Karpas-422 (cell line): Measurements from ENCODE around the gene MYO3A. TPM values are rescaled to one million over a fixed set of nuclear protein-coding genes. Genes with fewer than 3 reads are reported as not detected.

Experiments
- DNase-seq: peaks from one replicate; pipeline ENCODE4 v3.0.0-alpha.2; 2015
- H2AFZ ChIP-seq: fragments of 200-600 bp; sonication (generic); 2 replicates; pipeline ENCODE4 v1.6.1; 2014; ENCODE audit warnings: antibody characterized with exemption, low read length, mixed read lengths
- H3K27ac ChIP-seq: fragments of 200-600 bp; sonication (generic); 2 replicates; pipeline ENCODE4 v1.5.1; 2014; ENCODE audit warnings: mild to moderate bottlenecking, low read length, moderate library complexity
- H3K27me3 ChIP-seq: fragments of 200-600 bp; sonication (generic); 2 replicates; pipeline ENCODE4 v1.6.1; 2014; ENCODE audit warnings: low read length, mixed read lengths
- H3K36me3 ChIP-seq: fragments of 200-600 bp; sonication (generic); 2 replicates; pipeline ENCODE4 v1.6.1; 2014; ENCODE audit warnings: low read length, mixed read lengths; ENCODE audit not compliant: insufficient read depth
- H3K4me1 ChIP-seq: fragments of 200-600 bp; sonication (generic); 2 replicates; pipeline ENCODE4 v1.6.1; 2014; ENCODE audit warnings: mild to moderate bottlenecking, low read length, mixed read lengths
- H3K4me2 ChIP-seq: fragments of 200-600 bp; sonication (generic); 2 replicates; pipeline ENCODE4 v1.6.1; 2014; ENCODE audit warnings: low read length, low read depth, mild to moderate bottlenecking; ENCODE audit not compliant: poor library complexity, severe bottlenecking
- H3K4me3 ChIP-seq: fragments of 200-600 bp; sonication (generic); 2 replicates; pipeline ENCODE4 v1.5.1; 2014; ENCODE audit warnings: mild to moderate bottlenecking, antibody characterized with exemption, low read length, mixed read lengths
- H3K79me2 ChIP-seq: fragments of 200-600 bp; sonication (generic); 2 replicates; pipeline ENCODE4 v1.6.1; 2014; ENCODE audit warnings: mild to moderate bottlenecking, low read length, mixed read lengths
- H3K9ac ChIP-seq: fragments of 200-600 bp; sonication (generic); 2 replicates; pipeline ENCODE4 v1.6.0; 2014; ENCODE audit warnings: low read length
- H3K9me2 ChIP-seq: fragments of 200-600 bp; sonication (generic), shearing (Covaris generic); replicated peaks from 2 replicates; pipeline ENCODE4 v1.6.0; 2014; ENCODE audit warnings: mild to moderate bottlenecking, low read length, moderate library complexity; ENCODE audit not compliant: insufficient read depth
- H3K9me3 ChIP-seq: fragments of 300-700, 200-600 bp; sonication (generic); 2 replicates; pipeline ENCODE4 v1.6.1; 2014; ENCODE audit warnings: low read length, mixed read lengths
- H4K20me1 ChIP-seq: fragments of 200-600 bp; sonication (generic); 2 replicates; pipeline ENCODE4 v1.6.1; 2014; ENCODE audit warnings: mild to moderate bottlenecking, antibody characterized with exemption, low read length, low read depth; ENCODE audit not compliant: insufficient read depth
- total RNA-seq: library from RNA; depleted of rRNA; stranded (reverse); fragments of >200 nt; shearing (Covaris generic); gene quantifications from 2 replicates; pipeline ENCODE4 v1.2.3, GENCODE V29; 2014; ENCODE audit warnings: low replicate concordance

MYO3A gene
- total RNA-seq, 1 experiment from 2014 or later, result not detected

DNA sequence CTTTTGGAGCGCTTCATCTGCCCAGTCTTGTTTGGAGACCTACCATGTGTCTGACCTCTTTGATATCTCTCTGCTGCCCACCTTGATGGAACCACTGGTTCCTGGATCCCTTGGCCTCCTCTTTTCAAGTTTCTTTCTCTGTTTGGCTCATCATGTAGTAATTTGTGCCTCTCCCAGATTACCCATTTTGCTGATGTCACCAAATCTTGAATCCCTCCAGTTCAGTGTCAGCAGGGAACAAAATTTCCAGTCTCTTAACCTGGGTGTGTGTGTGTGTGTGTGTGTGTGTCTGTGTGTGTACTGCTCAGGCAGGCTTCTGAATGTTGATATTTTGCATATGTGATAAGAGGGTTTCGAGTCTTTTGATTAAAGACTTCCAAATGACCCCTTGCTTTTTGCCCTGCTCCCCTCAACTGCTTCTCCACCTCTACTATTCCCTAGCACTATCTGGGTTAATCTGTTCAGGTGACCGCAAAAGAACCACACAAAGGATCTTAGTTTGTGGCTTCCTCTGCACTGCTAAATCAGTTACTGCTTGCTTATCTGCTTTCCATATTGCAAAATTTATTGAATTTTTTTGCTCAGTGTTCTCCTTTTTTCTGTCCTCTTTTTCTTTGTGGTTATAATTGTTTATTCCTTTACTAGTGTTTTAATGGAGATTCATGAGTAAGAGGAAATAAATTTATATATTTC is 25.7 kb downstream of the MYO3A start:
- no peak overlapping the region for H3K4me2 ChIP-seq
- no peaks in the 10 kb centered on the region for H3K9me3 ChIP-seq
- H3K27ac ChIP-seq, result no peak overlapping the region
- no peaks in the 10 kb centered on the region for H3K79me2 ChIP-seq
- H3K4me3 ChIP-seq, result no peak overlapping the region
- no peaks in the 10 kb centered on the region for H3K9me2 ChIP-seq
- H3K27me3 ChIP-seq, result 0 out of 2 replicates have a peak, but pooled peaks cover 2% of the 10 kb centered on the region
- H3K36me3 ChIP-seq, result no peaks in the 10 kb centered on the region
- no peak overlapping the region for H2AFZ ChIP-seq
- no peaks in the 10 kb centered on the region for H3K4me1 ChIP-seq
- H4K20me1 ChIP-seq, result no peaks in the 10 kb centered on the region
- no peak overlapping the region for H3K9ac ChIP-seq
- DNase-seq, result no peak

GRCh38 chr10:25965584-25965983 is 31.6 kb downstream of the MYO3A start:
- Histone ChIP-seq H3K9ac (no peak overlapping the region), H4K20me1 (no peaks in the 10 kb centered on the region), H3K36me3 (no peaks in the 10 kb centered on the region), H2AFZ (no peak overlapping the region), H3K4me2 (no peak overlapping the region), H3K79me2 (no peaks in the 10 kb centered on the region), H3K9me3 (no peaks in the 10 kb centered on the region), H3K4me3 (no peak overlapping the region), H3K9me2 (no peaks in the 10 kb centered on the region), H3K4me1 (no peaks in the 10 kb centered on the region), H3K27me3 (no peaks in the 10 kb centered on the region), H3K27ac (no peak overlapping the region)
- DNase-seq, result no peak

GRCh38 chr10:25966844-25967243 is 32.8 kb downstream of the MYO3A start:
- H3K4me3 ChIP-seq, result no peak overlapping the region
- no peak overlapping the region for H2AFZ ChIP-seq
- H4K20me1 ChIP-seq, result no peaks in the 10 kb centered on the region
- no peak overlapping the region for H3K9ac ChIP-seq
- H3K27me3 ChIP-seq, result no peaks in the 10 kb centered on the region
- no peak overlapping the region for H3K4me2 ChIP-seq
- DNase-seq, result no peak
- H3K9me2 ChIP-seq, result no peaks in the 10 kb centered on the region
- no peaks in the 10 kb centered on the region for H3K4me1 ChIP-seq
- H3K27ac ChIP-seq, result no peak overlapping the region
- no peaks in the 10 kb centered on the region for H3K36me3 ChIP-seq
- no peaks in the 10 kb centered on the region for H3K79me2 ChIP-seq
- H3K9me3 ChIP-seq, result no peaks in the 10 kb centered on the region

GRCh38 chr10:25972631-25973030 is 38.6 kb downstream of the MYO3A start:
- H4K20me1 ChIP-seq, result no peaks in the 10 kb centered on the region
- no peaks in the 10 kb centered on the region for H3K27me3 ChIP-seq
- no peak overlapping the region for H3K9ac ChIP-seq
- H3K36me3 ChIP-seq, result no peaks in the 10 kb centered on the region
- H3K79me2 ChIP-seq, result no peaks in the 10 kb centered on the region
- no peak overlapping the region for H3K27ac ChIP-seq
- no peak overlapping the region for H3K4me2 ChIP-seq
- no peak overlapping the region for H2AFZ ChIP-seq
- H3K4me3 ChIP-seq, result no peak overlapping the region
- no peaks in the 10 kb centered on the region for H3K4me1 ChIP-seq
- H3K9me3 ChIP-seq, result no peaks in the 10 kb centered on the region
- H3K9me2 ChIP-seq, result no peaks in the 10 kb centered on the region
- DNase-seq, result no peak

DNA sequence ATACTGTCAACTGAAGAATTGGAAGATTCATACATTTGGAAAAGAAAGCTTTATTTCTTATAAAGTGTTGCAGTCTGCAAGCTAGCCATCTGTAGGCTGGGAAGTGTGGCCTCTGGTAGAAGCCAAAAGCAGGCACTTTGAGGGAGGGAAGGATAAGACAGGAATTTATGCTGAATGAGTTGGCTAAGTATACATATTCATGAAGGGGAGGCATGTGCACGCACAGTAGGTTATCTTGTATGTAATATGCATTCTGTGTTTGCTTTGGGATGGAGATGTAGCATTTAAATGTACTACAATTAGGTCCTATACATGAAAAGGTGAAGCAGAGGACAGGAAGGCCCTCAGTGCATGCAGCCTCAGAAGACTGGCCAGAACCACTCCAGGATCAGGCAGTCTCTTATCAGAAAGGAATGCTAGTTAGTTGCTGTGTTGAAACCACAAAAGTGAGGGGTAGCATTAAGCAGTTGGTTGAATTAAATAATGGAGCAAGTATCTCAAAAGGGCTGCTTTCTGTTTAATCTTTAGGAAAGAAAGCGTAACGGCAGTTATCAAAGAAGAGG is 40.9 kb downstream of the MYO3A start:
- no peaks in the 10 kb centered on the region for H3K79me2 ChIP-seq

GRCh38 chr10:25978771-25979170 is 44.7 kb downstream of the MYO3A start:
- H3K4me2 ChIP-seq, result no peak overlapping the region
- no peaks in the 10 kb centered on the region for H3K4me1 ChIP-seq
- H3K36me3 ChIP-seq, result no peaks in the 10 kb centered on the region
- no peak for DNase-seq
- no peak overlapping the region for H3K4me3 ChIP-seq
- no peaks in the 10 kb centered on the region for H3K27me3 ChIP-seq
- H3K9me3 ChIP-seq, result no peaks in the 10 kb centered on the region
- no peak overlapping the region for H3K27ac ChIP-seq
- no peaks in the 10 kb centered on the region for H3K79me2 ChIP-seq
- H3K9ac ChIP-seq, result no peak overlapping the region
- H2AFZ ChIP-seq, result no peak overlapping the region
- no peaks in the 10 kb centered on the region for H3K9me2 ChIP-seq
- H4K20me1 ChIP-seq, result no peaks in the 10 kb centered on the region

More for the DNA sequence above, 40.9 kb downstream of the MYO3A start:
- Histone ChIP-seq H4K20me1 (no peaks in the 10 kb centered on the region), H3K27ac (no peak overlapping the region), H3K4me1 (no peaks in the 10 kb centered on the region), H2AFZ (no peak overlapping the region), H3K9me3 (no peaks in the 10 kb centered on the region), H3K9ac (no peak overlapping the region), H3K4me3 (no peak overlapping the region), H3K36me3 (no peaks in the 10 kb centered on the region), H3K9me2 (no peaks in the 10 kb centered on the region), H3K27me3 (no peaks in the 10 kb centered on the region), H3K4me2 (no peak overlapping the region)
- no peak for DNase-seq

DNA sequence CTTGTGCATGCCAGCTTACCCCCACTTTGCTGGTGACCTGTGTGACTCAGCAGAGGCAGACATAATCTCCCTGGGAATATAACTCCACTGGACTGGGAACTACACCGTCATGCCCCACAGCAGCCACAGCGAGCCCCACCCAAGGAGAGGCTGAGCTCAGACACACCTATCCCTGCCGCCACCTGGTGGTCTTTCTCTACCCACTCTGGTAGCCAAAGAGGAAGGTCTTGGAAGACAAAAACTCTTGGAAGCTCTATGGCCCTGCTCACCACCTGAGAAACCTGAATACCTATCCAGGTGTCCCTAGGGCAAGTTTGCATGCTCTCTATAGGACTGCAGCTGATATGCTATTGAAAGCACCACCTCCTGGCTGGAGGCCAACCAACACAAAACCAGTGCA is 48.1 kb downstream of the MYO3A start:
- Histone ChIP-seq H3K9me3 (no peaks in the 10 kb centered on the region), H4K20me1 (no peaks in the 10 kb centered on the region), H3K4me1 (no peaks in the 10 kb centered on the region), H3K9me2 (no peaks in the 10 kb centered on the region), H3K4me3 (no peak overlapping the region), H3K27ac (no peak overlapping the region), H3K27me3 (no peaks in the 10 kb centered on the region), H3K79me2 (no peaks in the 10 kb centered on the region), H3K4me2 (no peak overlapping the region), H3K9ac (no peak overlapping the region), H3K36me3 (no peaks in the 10 kb centered on the region), H2AFZ (no peak overlapping the region)
- DNase-seq, result no peak

DNA sequence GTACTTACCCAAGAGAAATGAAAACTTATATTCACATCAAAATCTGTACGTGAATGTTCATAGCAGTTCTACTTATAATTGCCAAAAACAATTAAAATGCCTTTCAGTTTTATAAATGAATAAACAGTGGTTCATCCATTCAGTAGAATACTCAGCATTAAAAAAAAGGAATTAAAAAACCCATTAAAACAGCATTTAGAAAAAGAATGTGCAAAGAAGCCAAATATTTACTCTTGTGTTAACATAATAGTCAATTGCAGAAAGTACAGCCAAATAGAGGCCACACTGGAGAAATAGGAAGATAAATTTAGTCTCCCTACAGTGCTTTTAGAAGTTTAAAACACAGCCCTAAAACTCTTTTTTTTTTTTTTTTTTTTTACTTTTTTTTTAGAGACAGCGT is 54.6 kb downstream of the MYO3A start:
- H3K9ac ChIP-seq, result no peak overlapping the region
- H3K4me1 ChIP-seq, result no peaks in the 10 kb centered on the region
- H3K27me3 ChIP-seq, result no peaks in the 10 kb centered on the region
- H3K9me3 ChIP-seq, result no peaks in the 10 kb centered on the region
- H3K27ac ChIP-seq, result no peak overlapping the region
- no peaks in the 10 kb centered on the region for H3K36me3 ChIP-seq
- H3K4me2 ChIP-seq, result no peak overlapping the region
- H3K4me3 ChIP-seq, result no peak overlapping the region
- H4K20me1 ChIP-seq, result no peaks in the 10 kb centered on the region
- no peak for DNase-seq
- no peaks in the 10 kb centered on the region for H3K79me2 ChIP-seq
- no peaks in the 10 kb centered on the region for H3K9me2 ChIP-seq
- no peak overlapping the region for H2AFZ ChIP-seq
